Neural cell (in vitro differentiated cells): ENCODE data around the gene ANKRD40CL.

Source experiments
- EP300 ChIP-seq: fragments of 450-650 bp; conservative IDR thresholded peaks from 2 replicates; pipeline ENCODE4 v1.6.1; 2014; ENCODE audit warnings: antibody characterized with exemption, mild to moderate bottlenecking, moderate library complexity; ENCODE audit not compliant: poor library complexity, severe bottlenecking
- EZH2 ChIP-seq: fragments of 200-600, 300-800 bp; shearing (Covaris generic), sonication (generic); IDR thresholded peaks from 2 replicates; pipeline ENCODE4 v1.6.1; 2014; ENCODE audit warnings: antibody characterized with exemption, low read length, borderline replicate concordance, mild to moderate bottlenecking; ENCODE audit not compliant: insufficient read depth, poor library complexity, severe bottlenecking
- MXI1 ChIP-seq: fragments of 450-650 bp; conservative IDR thresholded peaks from 2 replicates; pipeline ENCODE4 v1.6.1; 2014; ENCODE audit warnings: antibody characterized with exemption, mild to moderate bottlenecking; ENCODE audit not compliant: poor library complexity, severe bottlenecking
- POLR2AphosphoS5 ChIP-seq: IDR thresholded peaks from 2 replicates; pipeline ENCODE4 v1.6.1; 2012
- RAD21 ChIP-seq: fragments of 450-650 bp; conservative IDR thresholded peaks from 2 replicates; pipeline ENCODE4 v1.6.1; 2014; ENCODE audit warnings: antibody characterized with exemption, mild to moderate bottlenecking, moderate library complexity
- SMC3 ChIP-seq: fragments of 450-650 bp; conservative IDR thresholded peaks from 2 replicates; pipeline ENCODE4 v1.6.1; 2014; ENCODE audit warnings: antibody characterized with exemption, mild to moderate bottlenecking, moderate library complexity; ENCODE audit not compliant: poor library complexity
- TAF1 ChIP-seq: IDR thresholded peaks from 2 replicates; pipeline ENCODE4 v1.6.1; 2012; ENCODE audit warnings: low read depth
- TF ChIP-seq, protein P1 (sequence below): fragments of 450-650 bp; IDR thresholded peaks from 2 replicates; pipeline ENCODE4 v1.5.1; 2014; ENCODE audit warnings: antibody characterized with exemption, mild to moderate bottlenecking, moderate library complexity; ENCODE audit not compliant: poor library complexity, severe bottlenecking
- TF ChIP-seq, protein P2 (sequence below): IDR thresholded peaks from 2 replicates; pipeline ENCODE4 v1.6.1; 2012; ENCODE audit warnings: borderline replicate concordance

DNA sequence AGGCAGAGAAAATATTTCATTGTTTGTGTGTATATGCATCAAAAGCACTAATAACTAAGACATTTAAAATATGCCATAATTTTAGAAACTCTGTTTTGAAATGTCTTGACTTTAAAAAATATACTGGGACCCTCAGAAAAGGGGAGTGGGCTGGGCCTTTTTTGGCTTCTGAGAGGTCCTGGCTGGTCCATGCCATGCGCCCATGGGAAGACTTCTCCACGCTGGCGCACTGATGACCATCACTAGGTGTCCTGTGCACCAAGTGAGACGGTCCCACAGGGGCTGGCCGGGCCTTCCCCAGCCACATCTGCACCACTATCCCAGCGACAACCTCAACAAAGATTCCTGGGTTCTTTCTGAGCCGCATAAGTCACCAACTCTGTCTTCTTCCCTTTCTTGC is 41.1 kb upstream of the ANKRD40CL start:
- TF ChIP-seq, protein P1, sequence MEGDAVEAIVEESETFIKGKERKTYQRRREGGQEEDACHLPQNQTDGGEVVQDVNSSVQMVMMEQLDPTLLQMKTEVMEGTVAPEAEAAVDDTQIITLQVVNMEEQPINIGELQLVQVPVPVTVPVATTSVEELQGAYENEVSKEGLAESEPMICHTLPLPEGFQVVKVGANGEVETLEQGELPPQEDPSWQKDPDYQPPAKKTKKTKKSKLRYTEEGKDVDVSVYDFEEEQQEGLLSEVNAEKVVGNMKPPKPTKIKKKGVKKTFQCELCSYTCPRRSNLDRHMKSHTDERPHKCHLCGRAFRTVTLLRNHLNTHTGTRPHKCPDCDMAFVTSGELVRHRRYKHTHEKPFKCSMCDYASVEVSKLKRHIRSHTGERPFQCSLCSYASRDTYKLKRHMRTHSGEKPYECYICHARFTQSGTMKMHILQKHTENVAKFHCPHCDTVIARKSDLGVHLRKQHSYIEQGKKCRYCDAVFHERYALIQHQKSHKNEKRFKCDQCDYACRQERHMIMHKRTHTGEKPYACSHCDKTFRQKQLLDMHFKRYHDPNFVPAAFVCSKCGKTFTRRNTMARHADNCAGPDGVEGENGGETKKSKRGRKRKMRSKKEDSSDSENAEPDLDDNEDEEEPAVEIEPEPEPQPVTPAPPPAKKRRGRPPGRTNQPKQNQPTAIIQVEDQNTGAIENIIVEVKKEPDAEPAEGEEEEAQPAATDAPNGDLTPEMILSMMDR = no peak
- TF ChIP-seq EZH2 (no peak), SMC3 (no peak), EP300 (no peak), POLR2AphosphoS5 (no peak), RAD21 (no peak), MXI1 (no peak), TAF1 (no peak)
- TF ChIP-seq, protein P2, sequence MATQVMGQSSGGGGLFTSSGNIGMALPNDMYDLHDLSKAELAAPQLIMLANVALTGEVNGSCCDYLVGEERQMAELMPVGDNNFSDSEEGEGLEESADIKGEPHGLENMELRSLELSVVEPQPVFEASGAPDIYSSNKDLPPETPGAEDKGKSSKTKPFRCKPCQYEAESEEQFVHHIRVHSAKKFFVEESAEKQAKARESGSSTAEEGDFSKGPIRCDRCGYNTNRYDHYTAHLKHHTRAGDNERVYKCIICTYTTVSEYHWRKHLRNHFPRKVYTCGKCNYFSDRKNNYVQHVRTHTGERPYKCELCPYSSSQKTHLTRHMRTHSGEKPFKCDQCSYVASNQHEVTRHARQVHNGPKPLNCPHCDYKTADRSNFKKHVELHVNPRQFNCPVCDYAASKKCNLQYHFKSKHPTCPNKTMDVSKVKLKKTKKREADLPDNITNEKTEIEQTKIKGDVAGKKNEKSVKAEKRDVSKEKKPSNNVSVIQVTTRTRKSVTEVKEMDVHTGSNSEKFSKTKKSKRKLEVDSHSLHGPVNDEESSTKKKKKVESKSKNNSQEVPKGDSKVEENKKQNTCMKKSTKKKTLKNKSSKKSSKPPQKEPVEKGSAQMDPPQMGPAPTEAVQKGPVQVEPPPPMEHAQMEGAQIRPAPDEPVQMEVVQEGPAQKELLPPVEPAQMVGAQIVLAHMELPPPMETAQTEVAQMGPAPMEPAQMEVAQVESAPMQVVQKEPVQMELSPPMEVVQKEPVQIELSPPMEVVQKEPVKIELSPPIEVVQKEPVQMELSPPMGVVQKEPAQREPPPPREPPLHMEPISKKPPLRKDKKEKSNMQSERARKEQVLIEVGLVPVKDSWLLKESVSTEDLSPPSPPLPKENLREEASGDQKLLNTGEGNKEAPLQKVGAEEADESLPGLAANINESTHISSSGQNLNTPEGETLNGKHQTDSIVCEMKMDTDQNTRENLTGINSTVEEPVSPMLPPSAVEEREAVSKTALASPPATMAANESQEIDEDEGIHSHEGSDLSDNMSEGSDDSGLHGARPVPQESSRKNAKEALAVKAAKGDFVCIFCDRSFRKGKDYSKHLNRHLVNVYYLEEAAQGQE = no peak
